ENCODE measurements around the gene GSDMA.

GSDMA gene

DNA sequence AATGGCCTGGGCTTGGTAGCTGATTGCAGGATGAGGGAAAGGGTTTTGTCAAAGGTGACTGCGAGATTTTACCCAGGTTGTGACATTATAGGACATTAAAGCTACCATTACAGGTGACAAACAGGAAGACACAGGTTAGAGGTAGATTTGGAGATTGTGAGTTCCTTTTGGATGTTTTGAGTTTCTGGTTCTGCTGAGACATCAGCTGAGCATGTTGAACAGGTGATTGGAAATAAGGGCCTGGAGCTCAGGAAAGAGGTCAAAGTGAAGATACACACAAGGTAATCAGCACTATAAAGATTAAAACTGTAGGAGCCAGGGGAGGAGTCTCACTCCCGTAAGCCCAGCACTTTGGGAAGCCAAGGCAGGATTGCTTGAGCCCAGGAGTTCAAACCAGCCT, 6.0 kb downstream of the GSDMA start:
- no CpG with 5 or more reads among the region's 2 CpGs for WGBS (ENCODE audit: extremely low coverage, insufficient coverage, insufficient read length)
- Histone ChIP-seq H3K36me3 (ENCODE audit: control insufficient read depth in 1 of 2, insufficient read depth in 2 of 2, low read length in 2 of 2) (no peaks in the 10 kb centered on the region), H3K4me2 (ENCODE audit: low read length) (no peak overlapping the region), H3K4me1 (ENCODE audit: control insufficient read depth in 1 of 2, insufficient read depth in 2 of 2, low read length in 2 of 2) (no peaks in the 10 kb centered on the region), H2BK120ac (ENCODE audit: insufficient read depth, low read length, poor library complexity) (no peak overlapping the region), H3K79me2 (ENCODE audit: control insufficient read depth, insufficient read depth, low read length, poor library complexity) (no peaks in the 10 kb centered on the region), H3K23ac (ENCODE audit: low read length) (no peak overlapping the region), H3K9ac (ENCODE audit: low read length) (no peak overlapping the region), H3K27ac (ENCODE audit: low read depth, low read length) (no peak overlapping the region), H4K8ac (ENCODE audit: low read depth, low read length) (no peak overlapping the region), H3K27me3 (ENCODE audit: insufficient read depth, low read length) (no peaks in the 10 kb centered on the region), H4K12ac (ENCODE audit: low read depth, low read length) (no peak overlapping the region), H3K79me1 (ENCODE audit: low read length) (no peaks in the 10 kb centered on the region), H2BK12ac (ENCODE audit: low read length) (no peak overlapping the region), H3K18ac (ENCODE audit: low read length) (no peak overlapping the region), H2AFZ (ENCODE audit: insufficient read depth, low read length, poor library complexity) (no peak overlapping the region), H3K4me3 (ENCODE audit: low read depth, low read length) (no peak overlapping the region), H3K4ac (ENCODE audit: low read depth, low read length) (no peak overlapping the region), H3K9me3 (ENCODE audit: insufficient read depth, low read depth, low read length) (no peaks in the 10 kb centered on the region), H2AK5ac (ENCODE audit: low read length) (no peak overlapping the region), H3K14ac (ENCODE audit: low read length) (no peak overlapping the region), H4K91ac (ENCODE audit: low read depth, low read length) (no peak overlapping the region), H2BK5ac (ENCODE audit: low read depth, low read length, poor library complexity) (no peak overlapping the region)
- DNase-seq, result peak; percentile 51 to 79

DNA sequence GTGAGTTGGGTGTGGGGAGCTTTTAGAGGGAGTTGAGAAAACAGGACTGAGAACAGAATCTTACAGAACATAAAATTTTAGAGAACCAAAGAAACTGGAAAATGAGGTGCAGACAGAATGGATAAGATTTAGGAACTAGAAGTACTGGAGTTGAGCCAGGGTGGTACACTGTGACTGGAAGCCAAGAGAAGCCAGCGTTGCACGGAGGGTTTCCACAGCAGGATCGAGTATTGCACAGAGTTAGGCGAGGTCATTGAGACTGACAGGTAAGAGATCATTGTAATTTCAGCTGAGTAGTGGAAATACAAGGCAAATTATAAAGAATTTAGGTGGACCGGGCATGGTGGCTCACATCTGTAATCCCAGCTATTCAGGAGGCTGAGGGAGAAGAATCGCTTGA, 6.6 kb downstream of the GSDMA start:
- Histone ChIP-seq H2BK5ac (ENCODE audit: low read depth, low read length, poor library complexity) (no peak overlapping the region), H3K4me3 (ENCODE audit: low read depth, low read length) (no peak overlapping the region), H3K9me3 (ENCODE audit: insufficient read depth, low read depth, low read length) (no peaks in the 10 kb centered on the region), H3K9ac (ENCODE audit: low read length) (no peak overlapping the region), H2BK12ac (ENCODE audit: low read length) (no peak overlapping the region), H2AK5ac (ENCODE audit: low read length) (no peak overlapping the region), H3K27me3 (ENCODE audit: insufficient read depth, low read length) (no peaks in the 10 kb centered on the region), H3K14ac (ENCODE audit: low read length) (no peak overlapping the region), H3K79me1 (ENCODE audit: low read length) (no peaks in the 10 kb centered on the region), H3K4me2 (ENCODE audit: low read length) (no peak overlapping the region), H3K36me3 (ENCODE audit: control insufficient read depth in 1 of 2, insufficient read depth in 2 of 2, low read length in 2 of 2) (no peaks in the 10 kb centered on the region), H3K79me2 (ENCODE audit: control insufficient read depth, insufficient read depth, low read length, poor library complexity) (no peaks in the 10 kb centered on the region), H2AFZ (ENCODE audit: insufficient read depth, low read length, poor library complexity) (no peak overlapping the region), H2BK120ac (ENCODE audit: insufficient read depth, low read length, poor library complexity) (no peak overlapping the region), H3K18ac (ENCODE audit: low read length) (no peak overlapping the region), H3K4me1 (ENCODE audit: control insufficient read depth in 1 of 2, insufficient read depth in 2 of 2, low read length in 2 of 2) (no peaks in the 10 kb centered on the region), H3K27ac (ENCODE audit: low read depth, low read length) (no peak overlapping the region), H3K4ac (ENCODE audit: low read depth, low read length) (no peak overlapping the region), H3K23ac (ENCODE audit: low read length) (no peak overlapping the region), H4K8ac (ENCODE audit: low read depth, low read length) (no peak overlapping the region), H4K12ac (ENCODE audit: low read depth, low read length) (no peak overlapping the region), H4K91ac (ENCODE audit: low read depth, low read length) (no peak overlapping the region)
- DNase-seq, result no peak
- no CpG with 5 or more reads among the region's 6 CpGs for WGBS (ENCODE audit: extremely low coverage, insufficient coverage, insufficient read length)

DNA sequence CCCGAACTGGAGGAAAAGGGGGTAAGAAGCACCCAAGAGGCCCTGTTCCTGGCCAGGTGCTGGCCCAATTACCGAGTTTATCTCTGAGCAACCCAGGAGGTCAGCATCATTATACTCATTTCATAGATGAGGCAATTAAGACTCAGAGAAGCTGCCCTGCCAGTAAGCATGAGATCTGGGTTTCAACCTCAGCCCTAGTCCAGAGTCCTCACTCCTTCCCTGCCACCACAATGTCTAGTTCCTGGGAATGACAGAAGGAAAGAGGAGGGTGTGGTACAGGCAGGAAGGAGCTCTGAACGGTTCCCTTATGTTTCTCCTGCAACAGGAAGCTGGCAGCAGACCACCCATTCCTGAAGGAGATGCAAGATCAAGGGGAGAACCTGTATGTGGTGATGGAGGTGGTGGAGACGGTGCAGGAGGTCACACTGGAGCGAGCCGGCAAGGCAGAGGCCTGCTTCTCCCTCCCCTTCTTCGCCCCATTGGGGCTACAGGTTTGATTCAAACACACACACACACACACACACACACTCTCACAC, 7.4 kb downstream of the GSDMA start:
- no peaks in the 10 kb centered on the region for H3K4me1 ChIP-seq (ENCODE audit: control insufficient read depth in 1 of 2, insufficient read depth in 2 of 2, low read length in 2 of 2)
- H3K4me3 ChIP-seq (ENCODE audit: low read depth, low read length), result no peak overlapping the region
- H3K36me3 ChIP-seq (ENCODE audit: control insufficient read depth in 1 of 2, insufficient read depth in 2 of 2, low read length in 2 of 2), result no peaks in the 10 kb centered on the region
- H2AK5ac ChIP-seq (ENCODE audit: low read length), result no peak overlapping the region
- no peak overlapping the region for H4K12ac ChIP-seq (ENCODE audit: low read depth, low read length)
- no peak for DNase-seq
- H4K91ac ChIP-seq (ENCODE audit: low read depth, low read length), result no peak overlapping the region
- no peak overlapping the region for H3K4me2 ChIP-seq (ENCODE audit: low read length)
- no peak overlapping the region for H3K14ac ChIP-seq (ENCODE audit: low read length)
- H3K27me3 ChIP-seq (ENCODE audit: insufficient read depth, low read length), result no peaks in the 10 kb centered on the region
- no peaks in the 10 kb centered on the region for H3K79me1 ChIP-seq (ENCODE audit: low read length)
- no peaks in the 10 kb centered on the region for H3K79me2 ChIP-seq (ENCODE audit: control insufficient read depth, insufficient read depth, low read length, poor library complexity)
- no peak overlapping the region for H2BK120ac ChIP-seq (ENCODE audit: insufficient read depth, low read length, poor library complexity)
- H3K23ac ChIP-seq (ENCODE audit: low read length), result no peak overlapping the region
- H3K27ac ChIP-seq (ENCODE audit: low read depth, low read length), result no peak overlapping the region
- H3K4ac ChIP-seq (ENCODE audit: low read depth, low read length), result no peak overlapping the region
- H4K8ac ChIP-seq (ENCODE audit: low read depth, low read length), result no peak overlapping the region
- H3K9me3 ChIP-seq (ENCODE audit: insufficient read depth, low read depth, low read length), result no peaks in the 10 kb centered on the region
- H2AFZ ChIP-seq (ENCODE audit: insufficient read depth, low read length, poor library complexity), result no peak overlapping the region
- no peak overlapping the region for H2BK12ac ChIP-seq (ENCODE audit: low read length)
- WGBS (ENCODE audit: extremely low coverage, insufficient coverage, insufficient read length), result no CpG with 5 or more reads among the region's 7 CpGs
- H2BK5ac ChIP-seq (ENCODE audit: low read depth, low read length, poor library complexity), result no peak overlapping the region
- no peak overlapping the region for H3K18ac ChIP-seq (ENCODE audit: low read length)
- H3K9ac ChIP-seq (ENCODE audit: low read length), result no peak overlapping the region

DNA sequence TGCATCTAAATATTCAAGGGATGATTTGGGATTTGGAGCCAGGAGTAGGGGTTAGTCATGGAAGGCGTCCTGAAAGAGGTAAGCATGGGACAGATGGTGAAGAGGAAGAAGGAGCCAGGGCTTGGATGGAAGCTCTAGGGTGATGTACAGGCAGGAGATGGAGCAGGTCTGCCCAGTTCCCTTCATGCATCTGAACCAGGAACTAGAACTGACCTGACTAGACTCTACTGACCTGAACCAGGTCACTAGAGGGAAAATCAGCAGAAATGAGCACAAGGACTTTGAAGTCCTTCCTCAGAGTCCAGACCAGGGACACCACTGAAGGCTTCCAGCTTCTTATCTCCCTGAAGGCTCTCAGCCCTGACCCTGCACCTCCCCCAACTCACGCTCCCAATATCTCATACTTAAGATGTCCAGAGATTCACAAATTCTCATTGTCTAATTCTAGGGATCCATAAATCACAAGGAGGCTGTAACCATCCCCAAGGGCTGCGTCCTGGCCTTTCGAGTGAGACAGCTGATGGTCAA, 8.3 kb downstream of the GSDMA start:
- Histone ChIP-seq H3K4ac (ENCODE audit: low read depth, low read length) (no peak overlapping the region), H3K36me3 (ENCODE audit: control insufficient read depth in 1 of 2, insufficient read depth in 2 of 2, low read length in 2 of 2) (no peaks in the 10 kb centered on the region), H2BK5ac (ENCODE audit: low read depth, low read length, poor library complexity) (no peak overlapping the region), H2BK12ac (ENCODE audit: low read length) (no peak overlapping the region), H2BK120ac (ENCODE audit: insufficient read depth, low read length, poor library complexity) (no peak overlapping the region), H3K23ac (ENCODE audit: low read length) (no peak overlapping the region), H2AK5ac (ENCODE audit: low read length) (no peak overlapping the region), H3K79me1 (ENCODE audit: low read length) (no peaks in the 10 kb centered on the region), H3K79me2 (ENCODE audit: control insufficient read depth, insufficient read depth, low read length, poor library complexity) (no peaks in the 10 kb centered on the region), H3K27me3 (ENCODE audit: insufficient read depth, low read length) (no peaks in the 10 kb centered on the region), H3K4me2 (ENCODE audit: low read length) (no peak overlapping the region), H2AFZ (ENCODE audit: insufficient read depth, low read length, poor library complexity) (no peak overlapping the region), H4K91ac (ENCODE audit: low read depth, low read length) (no peak overlapping the region), H3K4me3 (ENCODE audit: low read depth, low read length) (no peak overlapping the region), H3K27ac (ENCODE audit: low read depth, low read length) (no peak overlapping the region), H4K8ac (ENCODE audit: low read depth, low read length) (no peak overlapping the region), H3K14ac (ENCODE audit: low read length) (no peak overlapping the region), H3K18ac (ENCODE audit: low read length) (no peak overlapping the region), H4K12ac (ENCODE audit: low read depth, low read length) (no peak overlapping the region), H3K4me1 (ENCODE audit: control insufficient read depth in 1 of 2, insufficient read depth in 2 of 2, low read length in 2 of 2) (no peaks in the 10 kb centered on the region), H3K9me3 (ENCODE audit: insufficient read depth, low read depth, low read length) (no peaks in the 10 kb centered on the region), H3K9ac (ENCODE audit: low read length) (no peak overlapping the region)
- peak in 1 of 2 donors; percentile 11 for DNase-seq
- WGBS (ENCODE audit: extremely low coverage, insufficient coverage, insufficient read length), result no CpG with 5 or more reads among the region's 4 CpGs

Measured in trophoblast cell (in vitro differentiated cells and primary cell).